AG09319 (cell line): Measurements from ENCODE around the gene MTMR10.

Source experiments
- DNase-seq: peaks from one replicate; pipeline ENCODE4 v3.0.0-alpha.2; 2010; ENCODE audit warnings: low read depth; ENCODE audit errors: extremely low read depth
- TF ChIP-seq, protein P1 (sequence below): IDR thresholded peaks from 2 replicates; pipeline ENCODE4 v1.5.1; 2011; ENCODE audit warnings: low read depth, mild to moderate bottlenecking, inconsistent platforms, low read length, moderate library complexity

MTMR10 gene

DNA sequence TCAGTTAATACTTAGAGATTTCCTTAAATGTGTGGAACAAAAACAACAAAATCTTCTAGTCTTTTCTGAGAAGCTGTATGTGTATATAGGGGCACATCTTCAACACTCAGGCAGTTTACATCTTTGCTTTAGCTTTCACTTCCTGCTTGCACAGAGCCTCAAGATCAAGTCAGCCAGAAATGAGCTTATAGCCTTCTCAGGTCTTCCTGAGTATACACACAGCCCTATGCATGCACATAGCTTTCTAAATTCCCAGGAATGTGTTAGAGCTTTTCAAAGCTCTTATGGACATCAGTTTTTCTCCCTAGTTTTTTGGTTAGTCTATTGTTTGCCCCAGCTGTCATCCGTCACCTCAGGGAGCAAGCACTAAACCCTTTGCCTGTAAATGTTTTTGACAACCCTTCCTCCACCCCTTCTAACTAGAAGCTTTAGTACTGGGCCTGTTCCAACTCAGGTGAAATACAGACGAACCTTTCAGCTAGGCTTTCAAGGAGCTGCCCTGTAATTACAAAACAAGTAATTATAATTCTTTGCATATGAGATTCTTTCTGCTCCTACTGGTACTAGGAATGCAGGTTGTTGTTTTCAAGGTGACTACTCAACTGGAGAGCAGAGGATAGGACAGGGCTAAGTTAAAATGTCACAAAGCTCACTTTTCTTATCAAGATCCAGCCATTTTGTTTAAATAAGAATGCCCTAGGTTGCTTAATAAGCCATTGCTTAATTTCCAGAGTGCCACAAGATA, 22.6 kb upstream of the MTMR10 start:
- TF ChIP-seq, protein P1, sequence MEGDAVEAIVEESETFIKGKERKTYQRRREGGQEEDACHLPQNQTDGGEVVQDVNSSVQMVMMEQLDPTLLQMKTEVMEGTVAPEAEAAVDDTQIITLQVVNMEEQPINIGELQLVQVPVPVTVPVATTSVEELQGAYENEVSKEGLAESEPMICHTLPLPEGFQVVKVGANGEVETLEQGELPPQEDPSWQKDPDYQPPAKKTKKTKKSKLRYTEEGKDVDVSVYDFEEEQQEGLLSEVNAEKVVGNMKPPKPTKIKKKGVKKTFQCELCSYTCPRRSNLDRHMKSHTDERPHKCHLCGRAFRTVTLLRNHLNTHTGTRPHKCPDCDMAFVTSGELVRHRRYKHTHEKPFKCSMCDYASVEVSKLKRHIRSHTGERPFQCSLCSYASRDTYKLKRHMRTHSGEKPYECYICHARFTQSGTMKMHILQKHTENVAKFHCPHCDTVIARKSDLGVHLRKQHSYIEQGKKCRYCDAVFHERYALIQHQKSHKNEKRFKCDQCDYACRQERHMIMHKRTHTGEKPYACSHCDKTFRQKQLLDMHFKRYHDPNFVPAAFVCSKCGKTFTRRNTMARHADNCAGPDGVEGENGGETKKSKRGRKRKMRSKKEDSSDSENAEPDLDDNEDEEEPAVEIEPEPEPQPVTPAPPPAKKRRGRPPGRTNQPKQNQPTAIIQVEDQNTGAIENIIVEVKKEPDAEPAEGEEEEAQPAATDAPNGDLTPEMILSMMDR: no peak
- DNase-seq: no peak

DNA sequence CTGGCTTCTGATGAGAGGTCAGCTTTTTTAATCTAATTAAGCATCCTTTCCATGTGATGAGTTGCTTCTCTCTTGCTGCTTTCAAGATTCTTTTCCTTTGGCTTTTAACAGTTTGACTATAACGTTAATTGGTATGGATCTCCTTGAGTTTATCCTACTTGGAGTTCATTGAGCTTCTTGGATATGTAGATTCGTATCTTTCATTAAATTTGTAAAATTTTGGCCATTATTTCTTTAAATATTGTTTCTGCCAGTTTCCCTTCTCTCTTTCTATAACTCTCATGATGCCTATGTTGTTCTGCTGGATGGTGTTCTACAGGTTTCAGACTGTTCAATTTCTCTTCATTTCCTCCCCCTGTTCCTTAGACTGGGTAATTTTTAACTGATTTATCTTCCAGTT, 21.0 kb upstream of the MTMR10 start:
- no peak for DNase-seq

DNA sequence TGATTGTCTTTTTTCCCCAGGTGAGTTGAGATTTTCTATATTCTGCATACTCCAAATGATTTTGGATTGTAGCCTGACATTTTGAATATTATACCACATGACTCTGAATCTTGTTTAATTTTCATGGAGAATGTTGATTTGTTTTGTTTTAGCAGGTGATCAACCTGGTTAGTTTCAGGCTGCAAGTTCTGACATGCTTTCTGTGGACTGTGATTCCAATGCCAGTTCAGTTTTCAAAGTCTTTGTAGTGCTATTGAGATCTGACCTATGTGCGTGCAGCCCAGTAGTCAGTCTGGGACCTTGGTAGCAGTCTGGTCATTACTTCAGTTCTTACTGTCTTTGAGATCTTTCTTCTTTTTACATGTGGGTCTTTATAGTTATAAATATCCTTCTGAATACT, 18.6 kb upstream of the MTMR10 start:
- DNase-seq: no peak

More for the DNA sequence above, 21.0 kb upstream of the MTMR10 start:
- TF ChIP-seq, protein P1: no peak

DNA sequence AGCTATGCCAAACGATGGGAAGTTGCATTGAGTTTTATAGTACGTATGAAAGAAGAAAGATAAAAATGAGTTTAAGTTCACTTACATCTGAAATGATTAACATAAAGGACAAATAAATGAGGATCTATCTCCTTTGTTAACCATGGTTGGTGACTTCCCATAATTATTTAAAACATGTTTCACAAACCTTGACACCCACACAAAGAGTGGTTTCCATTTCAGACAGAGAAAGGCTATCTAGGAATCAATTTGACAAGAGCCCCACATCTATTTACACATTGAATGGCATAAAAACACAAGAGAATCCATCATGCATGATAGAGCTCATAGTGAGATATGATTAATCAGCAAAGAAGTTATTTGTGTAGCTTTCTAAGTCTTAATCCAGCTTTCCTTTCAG, 14.2 kb upstream of the MTMR10 start:
- TF ChIP-seq, protein P1: no peak
- DNase-seq: no peak

More for the DNA sequence above, 18.6 kb upstream of the MTMR10 start:
- TF ChIP-seq, protein P1: no peak

DNA sequence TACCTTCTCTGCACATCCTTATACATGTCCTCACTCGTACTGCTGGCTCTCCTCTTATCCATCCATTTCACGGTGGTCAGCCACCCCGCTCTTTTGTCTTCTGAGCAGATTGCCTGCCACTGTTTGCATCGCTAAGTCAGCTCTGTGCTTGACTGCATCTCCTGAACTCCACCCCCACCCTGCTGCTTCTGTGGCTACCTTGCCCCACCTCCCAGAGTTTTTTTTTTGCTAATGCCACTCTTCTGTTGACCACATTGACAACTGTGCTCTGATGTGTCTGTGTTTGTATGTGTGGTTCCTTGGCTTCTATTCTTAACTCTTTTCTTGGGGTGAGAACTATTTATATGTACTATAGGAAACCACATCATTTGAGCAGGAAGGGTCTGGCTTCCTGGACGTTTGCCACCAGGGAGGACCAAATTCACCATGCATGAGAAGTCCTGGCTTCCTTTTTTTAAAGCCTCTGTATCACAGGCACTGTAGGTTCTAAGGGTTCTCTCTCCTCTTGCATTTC, 12.8 kb upstream of the MTMR10 start:
- no peak for DNase-seq

DNA sequence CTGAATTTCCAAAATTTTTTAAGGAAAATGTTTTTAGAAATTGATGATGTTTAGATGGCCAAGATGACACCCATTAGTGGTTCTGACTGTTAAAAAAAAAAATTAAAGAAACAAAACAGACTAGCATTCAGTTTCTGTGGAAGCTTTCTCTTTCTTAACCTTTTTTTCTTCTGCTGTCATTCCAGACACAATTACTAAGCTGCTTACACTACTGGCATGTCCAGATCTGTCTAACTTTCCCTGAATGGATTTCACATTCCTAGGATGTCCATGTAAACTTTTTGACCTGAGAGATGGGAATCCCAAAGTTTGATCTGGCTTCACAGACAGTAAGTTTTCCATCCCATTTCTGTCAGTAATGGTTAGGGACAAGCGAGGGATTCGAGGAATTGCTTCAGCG, 10.3 kb upstream of the MTMR10 start:
- no peak for DNase-seq
- TF ChIP-seq, protein P1: no peak

More for the DNA sequence above, 12.8 kb upstream of the MTMR10 start:
- TF ChIP-seq, protein P1: no peak

DNA sequence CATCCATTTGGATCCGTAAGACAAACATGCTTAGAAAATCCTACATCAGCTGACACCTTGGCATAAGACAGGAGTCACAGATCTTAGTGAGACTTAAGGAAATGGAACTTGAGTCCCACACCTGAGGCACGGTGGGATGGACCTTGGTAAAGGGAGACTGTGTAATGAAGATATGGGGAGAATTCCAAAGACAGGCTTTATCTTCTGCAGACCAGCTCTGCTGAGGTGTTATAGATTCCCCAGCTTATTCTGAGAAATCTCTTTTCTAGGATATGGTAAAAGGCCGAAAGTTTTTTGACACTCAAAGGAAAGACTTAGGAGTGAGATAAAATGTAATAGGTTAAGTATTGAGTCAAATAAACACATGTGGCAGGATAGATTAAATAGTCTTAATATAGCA, 8.3 kb upstream of the MTMR10 start:
- TF ChIP-seq, protein P1: no peak
- DNase-seq: no peak
